VCaP (cell line): ENCODE data around the gene LIPC.

Experiments used
- H3K27ac ChIP-seq: fragments of 450-650 bp; 2 replicates; pipeline ENCODE4 v1.5.1; 2017
- CTCF ChIP-seq: fragments of 450-650 bp; conservative IDR thresholded peaks from 2 replicates; pipeline ENCODE4 v1.5.1; 2017; ENCODE audit warnings: mild to moderate bottlenecking, moderate library complexity

LIPC gene

DNA sequence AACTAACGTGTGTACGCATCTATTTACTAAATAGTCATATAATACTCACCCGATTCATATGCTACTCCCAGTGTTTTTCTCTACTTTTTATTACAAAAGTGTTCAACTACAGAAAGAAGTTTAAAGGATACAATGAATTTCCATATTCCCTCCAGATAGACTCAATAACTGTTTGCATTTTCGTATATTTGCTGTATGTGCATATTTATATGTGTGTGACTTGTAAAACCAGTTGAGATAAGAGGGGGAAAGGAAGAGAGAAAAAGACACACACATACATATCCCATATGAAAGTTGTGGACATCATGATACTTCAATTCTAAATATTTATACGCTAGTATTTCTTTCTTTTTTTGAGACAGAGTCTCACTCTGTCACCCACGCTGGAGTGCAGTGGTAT is 14.1 kb downstream of the LIPC start:
- H3K27ac ChIP-seq = no peak overlapping the region
- no peak for TF ChIP-seq CTCF

DNA sequence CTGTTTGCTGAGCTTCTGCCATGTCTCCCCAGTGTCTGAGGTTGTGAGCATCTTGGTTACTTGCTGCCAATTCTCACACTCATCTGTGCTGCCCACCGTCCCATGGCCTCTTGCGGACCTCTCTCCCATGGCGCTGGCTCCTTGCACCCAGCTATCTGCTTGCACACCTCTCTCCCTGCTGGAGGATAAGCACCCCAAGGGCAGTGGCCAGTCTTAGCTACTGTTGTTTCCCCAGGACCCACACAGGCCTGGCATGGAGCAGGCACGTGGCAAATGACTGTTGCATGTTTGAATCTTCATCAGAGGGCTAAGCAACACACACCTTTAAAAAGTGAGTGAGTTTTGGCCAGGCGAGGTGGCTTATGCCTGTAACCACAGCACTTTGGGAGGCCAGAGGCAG is 14.7 kb downstream of the LIPC start:
- H3K27ac ChIP-seq = no peak overlapping the region
- no peak for TF ChIP-seq CTCF

- H3K27ac ChIP-seq = no peak overlapping the region
These were observed 15.7 kb downstream of the LIPC start for GRCh38 chr15:58447271-58448010.

DNA sequence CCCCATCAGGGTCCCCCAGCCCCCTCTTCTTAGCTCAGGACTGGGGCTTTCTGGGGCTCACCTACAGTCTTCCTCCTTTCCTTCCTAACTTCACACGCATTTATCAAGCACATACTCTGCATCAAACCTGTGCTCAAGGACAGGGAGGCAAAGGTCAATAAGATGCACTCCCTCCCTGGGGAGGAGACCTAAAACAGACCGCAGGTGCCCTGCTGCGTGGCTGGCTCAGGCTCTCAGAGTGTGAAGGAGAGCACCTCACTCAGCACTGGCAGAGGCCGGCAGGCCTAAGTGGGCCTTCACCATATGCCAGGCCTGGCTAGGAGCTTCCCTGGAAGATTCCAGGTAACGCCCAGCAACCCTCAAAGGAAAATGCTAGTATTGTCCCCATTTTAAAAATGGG is 16.5 kb downstream of the LIPC start:
- no peak overlapping the region for H3K27ac ChIP-seq
- no peak for TF ChIP-seq CTCF

More at GRCh38 chr15:58447271-58448010, 15.7 kb downstream of the LIPC start:
- no peak for TF ChIP-seq CTCF

DNA sequence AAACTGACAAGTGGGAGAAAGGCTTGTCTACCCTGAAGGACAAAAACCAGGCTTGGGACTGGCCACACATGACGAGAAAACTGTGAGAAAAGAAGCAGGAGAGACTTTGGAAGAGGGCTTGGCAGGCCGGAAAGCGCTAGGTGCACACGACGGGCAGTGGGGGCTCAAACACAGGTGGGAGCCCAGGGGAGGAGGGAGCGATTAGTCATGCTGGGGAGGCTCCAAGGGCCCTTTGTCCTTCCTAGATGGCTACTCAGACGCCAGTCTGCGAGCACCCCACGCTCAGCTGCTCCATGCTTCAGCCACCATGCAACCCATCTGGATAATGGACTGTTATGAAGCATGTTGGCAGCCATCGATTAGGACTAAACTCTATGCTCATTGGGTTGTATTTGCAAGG is 17.1 kb downstream of the LIPC start:
- H3K27ac ChIP-seq = no peak overlapping the region
- TF ChIP-seq CTCF = no peak

DNA sequence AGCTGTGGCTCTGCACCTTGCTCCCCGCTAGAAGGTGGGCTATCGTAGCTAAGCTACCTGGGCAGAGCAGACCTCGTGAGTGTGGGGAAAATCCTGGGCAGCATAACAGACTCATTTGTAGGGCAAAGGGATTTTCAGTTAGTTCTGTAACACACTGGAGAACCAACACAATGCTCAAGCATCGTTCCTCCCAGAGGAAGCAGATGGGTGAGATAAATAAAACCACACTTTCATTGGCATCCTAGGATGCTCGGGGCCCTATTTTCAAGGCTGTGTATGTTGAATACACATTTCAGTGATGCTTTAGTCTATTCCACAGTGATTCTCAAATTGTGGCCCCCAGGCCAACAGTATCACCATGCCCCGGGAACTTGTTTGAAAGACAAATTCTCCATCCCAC is 20.0 kb downstream of the LIPC start:
- H3K27ac ChIP-seq = no peak overlapping the region
- no peak for TF ChIP-seq CTCF

DNA sequence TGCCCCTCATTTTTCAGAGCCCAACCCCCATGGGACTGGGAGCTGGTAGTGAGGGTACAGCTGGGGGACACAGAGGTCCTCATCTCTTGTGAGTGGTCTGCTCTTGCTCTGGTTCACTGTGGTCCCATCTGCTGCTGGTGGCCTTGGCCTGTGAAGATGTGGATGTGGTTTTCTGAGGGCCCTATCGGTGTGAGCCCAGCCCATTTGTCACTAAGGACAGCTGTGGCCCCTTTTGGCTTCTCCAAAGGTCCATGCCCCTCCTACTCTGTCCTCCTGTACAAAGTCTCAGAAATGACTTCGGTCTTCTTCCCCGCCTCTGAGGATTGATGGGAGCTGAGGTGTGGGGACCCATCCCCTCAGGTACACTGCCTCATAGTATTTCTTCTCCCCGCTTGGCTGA is 21.0 kb downstream of the LIPC start:
- TF ChIP-seq CTCF = no peak
- H3K27ac ChIP-seq = no peak overlapping the region
